CD4-positive, alpha-beta T cell treated with Interleukin-17A for 4 hours (primary cell): ENCODE measurements around the gene SH3BGRL3.
"Not testable (repeated sequence)": the region's sequence is repeated elsewhere in the genome, so short reads cannot be mapped to it uniquely, and the experiment has no call there.

ENCODE experiments used
- DNase-seq: peaks from one replicate; pipeline ENCODE4 v3.0.0-alpha.2; 2020; ENCODE audit warnings: mixed read lengths

SH3BGRL3 gene

DNA sequence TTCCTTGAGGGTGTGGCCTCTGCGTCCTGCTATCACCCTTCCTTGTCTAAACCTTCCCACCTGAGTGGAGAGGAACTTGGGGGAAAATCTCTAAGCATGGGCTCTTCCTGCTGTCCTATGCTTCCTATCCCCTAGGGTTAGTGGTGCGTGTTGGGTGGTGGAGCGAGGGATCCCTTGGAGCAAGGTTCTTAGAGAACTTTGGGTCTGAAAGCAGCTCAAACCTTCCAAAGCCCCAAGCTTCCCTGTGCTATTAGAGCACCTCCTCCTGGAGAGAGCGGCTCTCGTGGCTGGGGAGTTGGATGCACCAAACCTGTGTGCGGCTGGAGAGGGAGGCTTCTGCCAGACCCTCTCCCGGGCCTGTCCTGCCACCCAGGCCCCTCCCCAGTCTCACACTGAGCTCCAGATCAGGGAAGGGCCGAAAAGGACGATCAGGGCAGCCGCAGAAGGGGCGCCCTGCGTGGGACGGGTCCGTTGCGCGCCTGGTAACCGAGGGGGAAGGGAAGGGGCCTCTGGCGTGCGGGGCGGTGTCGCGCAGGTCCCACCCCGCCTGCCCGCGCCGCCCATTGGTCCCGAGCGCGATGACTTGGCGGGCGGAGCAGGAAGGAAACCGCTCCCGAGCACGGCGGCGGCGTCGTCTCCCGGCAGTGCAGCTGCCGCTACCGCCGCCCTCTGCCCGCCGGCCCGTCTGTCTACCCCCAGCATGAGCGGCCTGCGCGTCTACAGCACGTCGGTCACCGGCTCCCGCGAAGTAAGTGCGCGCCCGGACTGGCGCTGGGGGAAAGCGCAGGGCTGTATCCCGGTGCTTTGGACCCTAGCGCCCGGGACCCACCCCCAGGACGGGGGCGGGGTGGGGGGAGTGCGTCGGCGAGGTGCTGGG lies at the start of gene SH3BGRL3:
TSS of gene SH3BGRL3 (plus strand) at position 631 of the 877 bp plus-strand sequence. CDS start at position 701, 70 bp downstream.
- peak; percentile 91 for DNase-seq

GRCh38 chr1:26230682-26231081 lies 49.2 kb upstream of the SH3BGRL3 start:
- DNase-seq: not testable (repeated sequence)

DNA sequence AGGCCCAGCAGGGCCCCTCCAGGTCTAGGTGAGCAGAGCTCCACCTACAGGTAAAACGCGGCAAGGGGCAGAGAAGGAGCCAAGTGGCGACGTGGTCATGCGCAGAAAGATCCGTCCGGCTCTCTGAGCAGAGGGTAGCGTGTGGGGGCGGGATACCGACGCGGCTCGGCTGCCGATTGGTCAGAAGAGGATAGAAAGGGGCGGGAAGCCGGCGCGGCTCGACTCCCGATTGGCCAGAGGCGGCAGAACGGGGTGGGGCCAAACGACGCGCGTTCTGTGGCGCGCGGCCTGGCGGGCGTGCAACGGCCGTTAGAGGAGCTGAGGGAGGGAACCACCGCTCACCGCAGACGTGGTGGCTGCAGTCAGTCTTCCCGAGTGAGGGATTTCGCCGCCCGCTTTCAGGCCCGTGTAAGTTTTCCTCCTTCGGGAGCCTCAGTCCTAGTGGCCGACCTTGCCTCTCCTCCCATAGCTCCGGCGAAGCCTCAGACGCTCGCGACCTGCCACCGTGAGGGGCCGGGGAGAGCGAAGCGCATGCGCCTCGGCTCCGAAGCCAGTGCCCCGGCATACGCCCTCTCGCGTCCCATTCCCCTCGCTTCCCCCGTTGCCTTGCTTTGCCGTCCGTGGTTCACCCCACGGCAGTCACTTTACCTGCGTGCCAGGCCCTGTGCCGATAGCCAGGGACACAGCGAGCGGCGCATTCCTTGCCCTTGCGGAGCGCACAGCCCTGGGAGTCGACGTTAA lies 45.8 kb upstream of the SH3BGRL3 start, which contains the start of gene CEP85:
TSS of gene CEP85 (plus strand) at position 298 of the 741 bp plus-strand sequence. CDS start 5,584 bp downstream, outside the sequence.
- peak; percentile 99 for DNase-seq

GRCh38 chr1:26234644-26235370 lies 45.1 kb upstream of the SH3BGRL3 start:
- DNase-seq: peak; percentile 12

DNA sequence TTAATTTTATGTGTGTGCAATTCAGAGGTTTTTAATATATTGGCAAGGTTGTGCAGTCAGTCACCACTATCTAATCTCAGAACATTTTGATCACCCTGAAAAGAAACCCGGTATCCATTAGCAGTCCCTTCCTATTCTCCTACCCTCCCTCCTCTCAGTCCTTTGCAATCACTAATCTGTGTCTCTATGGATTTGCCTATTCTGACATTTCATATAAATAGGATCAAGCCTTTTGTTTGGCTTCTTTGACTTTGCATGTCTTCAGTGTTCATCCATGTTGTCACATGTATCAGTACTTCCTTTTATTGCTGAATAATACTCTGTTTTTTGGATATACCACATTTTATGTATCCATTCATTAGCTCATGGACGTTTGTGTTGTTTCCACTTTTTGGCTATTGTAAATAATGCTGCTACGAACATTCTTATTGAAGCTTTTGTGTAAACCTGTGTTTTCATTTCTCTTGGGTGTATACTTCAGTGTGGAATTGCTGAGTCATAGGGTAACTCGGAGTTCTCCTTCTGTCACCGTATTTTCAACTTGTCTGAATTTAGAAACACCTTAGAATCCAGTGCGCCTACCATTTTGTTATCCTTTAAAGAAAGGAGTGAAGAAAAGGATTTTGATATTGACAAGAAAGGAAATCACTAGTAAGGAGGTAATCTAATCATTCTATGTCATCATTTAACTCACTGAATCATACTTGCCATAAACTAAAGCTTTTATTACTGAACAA lies 42.5 kb upstream of the SH3BGRL3 start:
- no peak for DNase-seq

- DNase-seq: no peak
Measured at GRCh38 chr1:26239936-26240335, 40.0 kb upstream of the SH3BGRL3 start.

- DNase-seq: no peak
Measured at GRCh38 chr1:26252718-26253117, 27.2 kb upstream of the SH3BGRL3 start.

DNA sequence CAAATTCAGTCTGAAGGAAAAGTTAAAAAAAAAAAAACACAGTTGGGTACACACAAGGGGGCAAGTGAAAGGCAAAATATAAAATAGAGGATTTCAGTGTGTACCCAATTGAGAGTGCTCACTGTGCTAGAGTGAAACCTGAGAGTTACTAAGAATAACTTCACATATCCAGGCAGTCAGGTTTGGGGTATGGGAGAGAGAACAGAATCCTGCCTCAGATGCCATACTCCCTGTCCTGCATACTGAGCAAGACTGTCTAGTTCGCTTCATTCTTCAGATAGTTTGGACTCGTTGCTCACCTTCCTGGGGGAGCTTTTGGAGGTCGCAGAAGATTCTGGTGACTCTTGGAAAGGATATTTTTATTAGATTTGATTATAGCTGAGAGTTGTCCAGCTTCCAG lies 25.5 kb upstream of the SH3BGRL3 start:
- no peak for DNase-seq

DNA sequence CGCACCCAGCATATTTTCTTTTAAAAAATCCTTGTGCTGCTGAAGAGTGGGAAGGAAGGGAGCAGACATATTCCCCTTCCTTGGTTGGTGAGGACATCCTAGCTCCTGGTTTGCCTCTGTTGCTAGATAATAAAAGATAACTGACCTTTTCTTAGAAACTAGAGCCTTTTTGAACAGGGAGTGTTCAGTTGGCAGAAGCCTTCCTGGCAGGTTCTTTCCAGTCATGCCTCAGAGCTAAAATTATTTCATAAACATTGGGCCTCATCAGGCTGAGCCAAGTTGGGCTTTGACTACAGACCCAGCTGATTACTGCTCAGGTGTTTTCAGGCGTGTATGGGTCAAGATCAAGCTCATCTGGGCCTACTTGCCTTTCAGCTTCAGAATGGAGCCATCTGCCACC lies 22.7 kb upstream of the SH3BGRL3 start:
- no peak for DNase-seq

GRCh38 chr1:26259005-26259404 lies 20.9 kb upstream of the SH3BGRL3 start:
- no peak for DNase-seq

GRCh38 chr1:26259578-26259977 lies 20.3 kb upstream of the SH3BGRL3 start:
- no peak for DNase-seq

- DNase-seq: no peak
Measured at GRCh38 chr1:26263212-26263611, 16.7 kb upstream of the SH3BGRL3 start.

DNA sequence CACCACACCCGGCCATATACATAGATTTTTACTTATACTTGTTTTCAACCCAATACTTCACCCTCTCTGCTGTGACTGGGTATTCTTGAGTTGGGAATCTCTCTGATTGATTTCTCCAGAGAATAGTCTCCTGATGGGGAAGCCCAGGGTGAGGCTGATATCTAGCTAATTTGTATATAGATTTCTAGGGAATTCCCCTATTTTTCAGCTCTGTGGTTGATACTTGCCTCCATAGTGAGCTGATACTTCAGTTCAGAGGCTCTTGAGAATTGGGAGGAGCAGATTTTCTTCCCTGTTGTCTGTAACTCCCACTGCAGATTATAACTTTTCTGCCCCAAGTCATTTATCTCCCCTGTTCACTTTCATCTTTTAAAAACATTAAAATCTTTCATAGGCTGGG lies 14.5 kb upstream of the SH3BGRL3 start:
- DNase-seq: no peak

GRCh38 chr1:26268290-26269197 lies 11.3 kb upstream of the SH3BGRL3 start:
- no peak for DNase-seq

- no peak for DNase-seq
Measured at GRCh38 chr1:26269198-26269550, 10.7 kb upstream of the SH3BGRL3 start.

GRCh38 chr1:26274801-26275425 lies 5.0 kb upstream of the SH3BGRL3 start:
- no peak for DNase-seq

DNA sequence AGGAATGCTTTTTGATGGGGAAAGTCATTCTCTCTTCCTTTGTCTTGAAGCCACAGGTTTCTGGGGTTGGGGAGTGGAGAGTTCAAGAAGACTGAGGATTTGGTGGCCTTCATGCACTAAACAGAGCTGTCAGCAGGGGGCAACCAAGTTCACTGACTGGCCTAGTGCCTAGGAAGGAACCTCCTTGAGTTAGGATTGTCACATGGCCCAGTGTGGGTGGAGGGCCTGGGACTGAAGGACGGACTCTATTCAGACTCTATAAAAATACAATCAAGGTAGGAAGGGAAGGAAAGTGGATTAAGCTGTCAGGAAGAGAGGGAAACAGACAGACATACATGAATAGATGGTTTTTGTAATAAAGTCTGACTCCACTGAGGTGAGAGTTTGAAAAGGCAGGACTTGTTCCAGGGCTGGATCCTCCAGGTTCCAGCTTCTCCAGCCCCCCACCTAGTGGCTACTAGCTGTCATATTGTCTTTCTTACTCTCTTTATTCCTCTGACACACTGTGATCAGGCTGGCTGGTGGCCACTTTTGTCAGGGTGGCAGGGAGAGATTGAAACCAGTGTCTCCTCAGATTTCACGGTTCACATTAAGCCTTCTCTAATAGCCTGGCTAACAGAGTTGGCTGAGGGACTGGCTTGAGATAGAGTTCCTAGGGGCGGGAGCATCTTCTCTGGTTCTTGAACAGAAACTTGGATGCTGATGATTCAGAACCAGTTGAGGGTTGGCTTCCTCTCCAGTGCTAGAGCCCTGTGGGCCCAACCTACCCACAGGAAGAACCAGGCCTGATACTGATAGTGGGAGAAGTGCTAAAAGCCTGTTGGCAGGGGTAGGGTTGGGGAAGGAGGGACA lies 4.1 kb upstream of the SH3BGRL3 start:
- DNase-seq: peak; percentile 84

GRCh38 chr1:26276432-26276838 lies 3.5 kb upstream of the SH3BGRL3 start:
- DNase-seq: no peak

- no peak for DNase-seq
Measured at GRCh38 chr1:26277261-26277661, 2.6 kb upstream of the SH3BGRL3 start.

GRCh38 chr1:26277719-26278118 lies 2.2 kb upstream of the SH3BGRL3 start:
- no peak for DNase-seq
